ENCODE results near the gene PLCB3. TPM values are rescaled to one million over a fixed set of nuclear protein-coding genes. Genes with fewer than 3 reads are reported as not detected.

PLCB3 gene
- total and polyA plus RNA-seq, 2 of the 13 experiments (the other 11 are each of a cell fraction or from before 2014, with no cell fraction given), result 7.5 to 13.8 TPM

DNA sequence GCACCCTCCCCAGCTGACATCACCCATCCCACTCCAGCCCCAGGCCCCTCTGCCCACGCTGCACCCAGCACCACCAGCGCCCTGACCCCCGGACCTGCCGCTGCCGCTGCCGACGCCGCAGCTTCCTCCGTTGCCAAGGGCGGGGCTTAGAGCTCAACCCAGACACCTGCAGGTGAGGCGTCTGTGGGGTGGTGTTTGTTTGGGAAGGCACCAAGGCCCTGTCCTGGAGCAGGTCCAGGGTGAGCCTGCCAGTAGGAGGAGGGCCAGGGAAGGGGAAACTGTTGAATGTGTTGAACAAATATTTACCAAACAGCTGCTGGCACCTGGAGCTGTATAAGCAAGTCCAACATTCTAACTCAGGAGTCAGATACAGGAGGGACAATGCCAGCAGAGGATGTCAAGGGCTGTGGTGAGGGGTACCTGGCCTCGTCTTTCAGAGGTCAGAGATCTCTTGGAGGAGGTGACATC lies 13.8 kb upstream of the PLCB3 start (continued):
- TF ChIP-seq ZNF407 (CRISPR knock-in tag; IDR thresholded peaks at IDR 0.05; ENCODE audit: not compliant biosample characterization), result no peak
- TF ChIP-seq, protein P1, sequence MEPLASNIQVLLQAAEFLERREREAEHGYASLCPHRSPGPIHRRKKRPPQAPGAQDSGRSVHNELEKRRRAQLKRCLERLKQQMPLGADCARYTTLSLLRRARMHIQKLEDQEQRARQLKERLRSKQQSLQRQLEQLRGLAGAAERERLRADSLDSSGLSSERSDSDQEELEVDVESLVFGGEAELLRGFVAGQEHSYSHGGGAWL (CRISPR knock-in tag; IDR thresholded peaks at IDR 0.05), result no peak
- no peak for TF ChIP-seq DPF2 (CRISPR knock-in tag; IDR thresholded peaks at IDR 0.05; ENCODE audit: borderline replicate concordance, low read depth)
- no peak for TF ChIP-seq MZF1 (CRISPR knock-in tag; IDR thresholded peaks at IDR 0.05; ENCODE audit: borderline replicate concordance)
- no peak for TF ChIP-seq ZBTB1 (CRISPR knock-in tag; IDR thresholded peaks at IDR 0.05; ENCODE audit: borderline replicate concordance)
- peak; percentile 17 for TF ChIP-seq AGO2 (optimal IDR thresholded peaks at IDR 0.05; ENCODE audit: low read depth, low read length)
- no peak for TF ChIP-seq ZBTB46 (CRISPR knock-in tag; IDR thresholded peaks at IDR 0.05; ENCODE audit: borderline replicate concordance)
- no peak for TF ChIP-seq SP1 (IDR thresholded peaks at IDR 0.05)
- 0 out of 2 replicates have a peak, but pooled peaks have one; percentile 28 for TF ChIP-seq SP1 (CRISPR knock-in tag; IDR thresholded peaks at IDR 0.05)
- TF ChIP-seq ZNF33B (CRISPR knock-in tag; IDR thresholded peaks at IDR 0.05), result no peak
- TF ChIP-seq, protein P2, sequence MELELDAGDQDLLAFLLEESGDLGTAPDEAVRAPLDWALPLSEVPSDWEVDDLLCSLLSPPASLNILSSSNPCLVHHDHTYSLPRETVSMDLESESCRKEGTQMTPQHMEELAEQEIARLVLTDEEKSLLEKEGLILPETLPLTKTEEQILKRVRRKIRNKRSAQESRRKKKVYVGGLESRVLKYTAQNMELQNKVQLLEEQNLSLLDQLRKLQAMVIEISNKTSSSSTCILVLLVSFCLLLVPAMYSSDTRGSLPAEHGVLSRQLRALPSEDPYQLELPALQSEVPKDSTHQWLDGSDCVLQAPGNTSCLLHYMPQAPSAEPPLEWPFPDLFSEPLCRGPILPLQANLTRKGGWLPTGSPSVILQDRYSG (CRISPR knock-in tag; IDR thresholded peaks at IDR 0.05), result no peak
- TF ChIP-seq NFATC3 (CRISPR knock-in tag; IDR thresholded peaks at IDR 0.05), result no peak
- TF ChIP-seq PATZ1 (CRISPR knock-in tag; IDR thresholded peaks at IDR 0.05), result peak; percentile 71
- TF ChIP-seq BHLHE40 (IDR thresholded peaks at IDR 0.05; ENCODE audit: low read length), result no peak
